HEK293 (cell line): ENCODE data around the gene LCE2A.

Experiments
- MYNN ChIP-seq: fragments of 450-650 bp; formaldehyde crosslinking; IDR thresholded peaks from 2 replicates; pipeline ENCODE4 v1.5.1; 2016; ENCODE audit warnings: missing biosample characterization, missing genetic modification characterization, borderline replicate concordance
- TF ChIP-seq, protein P1 (sequence below): fragments of 450-650 bp; formaldehyde crosslinking; IDR thresholded peaks from 2 replicates; pipeline ENCODE4 v1.5.1; 2016; ENCODE audit warnings: missing biosample characterization, missing genetic modification characterization

DNA sequence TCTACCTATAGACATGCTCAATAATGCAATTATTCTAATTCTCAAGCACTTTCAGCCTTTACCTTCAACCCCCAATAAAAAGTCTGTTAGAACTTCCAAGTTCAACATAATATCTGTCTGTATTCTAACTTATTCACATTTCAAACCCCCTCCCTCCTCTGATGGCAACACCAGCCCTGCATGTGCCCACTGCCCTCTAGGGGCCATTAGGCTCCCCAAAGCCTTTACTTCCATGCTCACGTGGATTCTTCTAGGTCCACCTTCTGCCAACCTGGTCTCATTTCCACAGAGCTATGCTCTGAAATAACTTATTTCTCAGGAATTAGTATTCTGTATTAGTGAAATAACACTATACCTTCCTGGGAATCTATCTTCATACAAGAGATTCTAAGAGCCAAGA lies 37.5 kb downstream of the LCE2A start:
- TF ChIP-seq MYNN, result no peak
- TF ChIP-seq, protein P1, sequence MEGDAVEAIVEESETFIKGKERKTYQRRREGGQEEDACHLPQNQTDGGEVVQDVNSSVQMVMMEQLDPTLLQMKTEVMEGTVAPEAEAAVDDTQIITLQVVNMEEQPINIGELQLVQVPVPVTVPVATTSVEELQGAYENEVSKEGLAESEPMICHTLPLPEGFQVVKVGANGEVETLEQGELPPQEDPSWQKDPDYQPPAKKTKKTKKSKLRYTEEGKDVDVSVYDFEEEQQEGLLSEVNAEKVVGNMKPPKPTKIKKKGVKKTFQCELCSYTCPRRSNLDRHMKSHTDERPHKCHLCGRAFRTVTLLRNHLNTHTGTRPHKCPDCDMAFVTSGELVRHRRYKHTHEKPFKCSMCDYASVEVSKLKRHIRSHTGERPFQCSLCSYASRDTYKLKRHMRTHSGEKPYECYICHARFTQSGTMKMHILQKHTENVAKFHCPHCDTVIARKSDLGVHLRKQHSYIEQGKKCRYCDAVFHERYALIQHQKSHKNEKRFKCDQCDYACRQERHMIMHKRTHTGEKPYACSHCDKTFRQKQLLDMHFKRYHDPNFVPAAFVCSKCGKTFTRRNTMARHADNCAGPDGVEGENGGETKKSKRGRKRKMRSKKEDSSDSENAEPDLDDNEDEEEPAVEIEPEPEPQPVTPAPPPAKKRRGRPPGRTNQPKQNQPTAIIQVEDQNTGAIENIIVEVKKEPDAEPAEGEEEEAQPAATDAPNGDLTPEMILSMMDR (tag by site-specific recombination), result peak; percentile 30; the same call in 1 of the 2 replicates
